Cardiac fibroblast (primary cell): ENCODE data around the gene MBD2.

ENCODE experiments used
- DNase-seq, 2 donors: peaks; one replicate each; pipeline versions ENCODE4 v3.0.0 to v3.0.0-alpha.2; 2010; ENCODE audit warnings: low read depth in 2 of 2
- H3K4me3 ChIP-seq, 2 donors: replicated peaks in 1 of 2; 1 replicate in 1 of 2; 2 replicates in 1 of 2; pipeline ENCODE4 v1.5.1; 2011; ENCODE audit warnings: low read depth in 2 of 2, low read length in 2 of 2, mild to moderate bottlenecking in 2 of 2, moderate library complexity in 1 of 2
- TF ChIP-seq, protein P1 (sequence below): IDR thresholded peaks from one replicate; pipeline ENCODE4 v1.5.1; 2011; ENCODE audit warnings: low read depth, mild to moderate bottlenecking, low read length, inconsistent platforms

Gene MBD2

DNA sequence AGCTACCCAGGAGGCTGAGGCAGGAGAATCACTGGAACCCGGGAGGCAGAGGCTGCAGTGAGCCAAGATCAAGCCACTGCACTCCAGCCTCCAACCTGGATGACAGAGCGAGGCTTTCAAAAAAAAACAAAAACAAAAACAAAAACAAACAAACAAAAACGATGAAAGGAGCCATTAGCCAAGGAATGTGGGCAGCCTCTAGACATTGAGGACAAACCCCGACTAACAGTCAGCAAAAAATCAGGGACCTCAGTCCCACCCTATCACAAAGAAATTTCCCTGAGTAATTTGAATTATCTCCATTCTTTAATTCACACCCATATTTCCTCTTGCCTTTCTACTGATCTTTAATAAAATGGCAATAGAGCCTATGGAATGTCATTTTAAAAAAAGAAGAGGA lies 75.8 kb downstream of the MBD2 start:
- TF ChIP-seq, protein P1, sequence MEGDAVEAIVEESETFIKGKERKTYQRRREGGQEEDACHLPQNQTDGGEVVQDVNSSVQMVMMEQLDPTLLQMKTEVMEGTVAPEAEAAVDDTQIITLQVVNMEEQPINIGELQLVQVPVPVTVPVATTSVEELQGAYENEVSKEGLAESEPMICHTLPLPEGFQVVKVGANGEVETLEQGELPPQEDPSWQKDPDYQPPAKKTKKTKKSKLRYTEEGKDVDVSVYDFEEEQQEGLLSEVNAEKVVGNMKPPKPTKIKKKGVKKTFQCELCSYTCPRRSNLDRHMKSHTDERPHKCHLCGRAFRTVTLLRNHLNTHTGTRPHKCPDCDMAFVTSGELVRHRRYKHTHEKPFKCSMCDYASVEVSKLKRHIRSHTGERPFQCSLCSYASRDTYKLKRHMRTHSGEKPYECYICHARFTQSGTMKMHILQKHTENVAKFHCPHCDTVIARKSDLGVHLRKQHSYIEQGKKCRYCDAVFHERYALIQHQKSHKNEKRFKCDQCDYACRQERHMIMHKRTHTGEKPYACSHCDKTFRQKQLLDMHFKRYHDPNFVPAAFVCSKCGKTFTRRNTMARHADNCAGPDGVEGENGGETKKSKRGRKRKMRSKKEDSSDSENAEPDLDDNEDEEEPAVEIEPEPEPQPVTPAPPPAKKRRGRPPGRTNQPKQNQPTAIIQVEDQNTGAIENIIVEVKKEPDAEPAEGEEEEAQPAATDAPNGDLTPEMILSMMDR, result no peak
- no peak for DNase-seq
- no peak overlapping the region for H3K4me3 ChIP-seq

DNA sequence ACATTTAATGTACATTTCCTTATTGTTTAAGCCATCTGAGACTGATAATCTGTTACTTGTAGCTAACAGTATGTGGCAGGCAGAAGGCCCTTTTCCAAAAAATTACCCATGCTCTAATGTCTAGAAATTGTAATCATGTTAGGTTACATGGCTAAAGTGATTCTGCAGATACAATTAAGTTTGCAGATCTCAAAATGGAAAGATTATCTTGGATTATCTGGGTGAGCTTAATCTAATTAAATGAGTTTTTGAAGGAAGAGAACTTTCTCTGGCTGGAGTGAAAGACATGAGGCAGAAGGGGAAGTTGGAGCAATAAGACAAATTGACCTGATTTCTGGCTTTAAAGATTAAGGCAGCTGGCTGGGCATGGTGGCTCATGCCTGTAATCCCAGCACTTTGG lies 76.3 kb downstream of the MBD2 start:
- H3K4me3 ChIP-seq, result no peak overlapping the region
- TF ChIP-seq, protein P1, result no peak
- no peak for DNase-seq

DNA sequence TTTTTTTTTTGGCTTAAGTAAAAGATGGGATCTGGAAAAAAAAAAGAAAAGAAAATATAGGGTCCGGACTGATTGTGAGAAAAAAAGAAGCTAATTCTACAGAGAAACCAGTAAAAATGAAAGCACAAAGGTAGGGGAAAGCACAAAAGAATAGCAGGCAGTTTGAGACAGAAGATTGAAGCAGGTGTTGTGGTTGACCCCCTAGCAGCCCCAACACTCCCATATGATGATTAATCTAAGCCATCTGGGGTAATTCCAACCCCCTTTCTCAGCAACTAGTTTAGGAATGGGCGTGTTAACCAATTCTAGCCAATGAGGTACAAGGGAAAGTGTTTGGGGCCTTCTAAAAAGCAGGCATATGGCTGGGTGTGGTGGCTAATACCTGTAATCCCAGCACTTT lies 77.0 kb downstream of the MBD2 start:
- TF ChIP-seq, protein P1, result no peak
- no peak overlapping the region for H3K4me3 ChIP-seq
- DNase-seq, result no peak

DNA sequence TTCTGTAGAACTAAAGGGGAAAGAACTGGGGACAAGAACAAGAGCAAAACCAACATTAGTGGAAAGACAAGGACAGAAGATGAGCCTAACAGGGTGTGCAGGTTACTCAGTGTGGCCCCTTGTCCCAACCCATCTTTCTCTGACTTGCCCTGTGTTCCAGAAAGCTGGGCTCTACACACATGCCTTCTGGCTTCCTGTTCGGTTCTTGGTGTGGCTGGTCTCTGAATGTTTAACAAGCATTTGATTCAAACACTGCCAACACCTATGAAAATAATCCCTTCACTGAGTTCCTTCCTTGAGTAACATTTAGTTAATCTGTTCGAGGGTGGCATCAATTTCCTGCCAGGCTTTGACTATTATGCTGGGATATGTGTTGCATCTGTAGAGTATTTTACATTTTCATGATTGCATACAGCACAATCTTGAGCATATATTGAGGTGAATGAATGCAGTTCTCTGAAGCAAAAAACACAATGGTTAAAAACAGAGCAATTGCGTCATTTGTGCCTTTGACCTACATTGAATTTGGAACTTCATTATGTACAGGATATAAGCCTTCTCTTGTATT lies 83.3 kb downstream of the MBD2 start:
- TF ChIP-seq, protein P1, result no peak
- no peak for DNase-seq
- H3K4me3 ChIP-seq, result no peak overlapping the region

DNA sequence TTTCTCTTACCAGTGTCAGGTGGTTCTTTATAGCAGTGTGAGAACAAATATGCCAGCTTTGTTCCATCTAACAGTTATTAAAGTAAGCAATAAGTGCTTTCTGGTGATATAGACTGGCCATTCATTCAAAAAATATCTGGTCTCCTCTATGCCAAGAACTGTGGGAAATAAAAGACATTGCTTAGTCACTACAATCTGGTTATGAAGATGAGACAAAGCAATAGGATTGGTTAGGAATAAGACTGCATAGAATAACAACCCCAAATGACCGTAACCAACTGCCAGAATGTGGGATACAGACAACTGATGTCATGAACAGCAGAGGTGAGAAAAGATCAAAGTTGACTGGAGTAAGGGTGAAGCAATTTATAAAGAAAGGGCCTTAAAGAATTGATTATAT lies 83.8 kb downstream of the MBD2 start:
- peak; percentile 26 to 78 for DNase-seq
- H3K4me3 ChIP-seq, result no peak overlapping the region
- TF ChIP-seq, protein P1, result no peak

DNA sequence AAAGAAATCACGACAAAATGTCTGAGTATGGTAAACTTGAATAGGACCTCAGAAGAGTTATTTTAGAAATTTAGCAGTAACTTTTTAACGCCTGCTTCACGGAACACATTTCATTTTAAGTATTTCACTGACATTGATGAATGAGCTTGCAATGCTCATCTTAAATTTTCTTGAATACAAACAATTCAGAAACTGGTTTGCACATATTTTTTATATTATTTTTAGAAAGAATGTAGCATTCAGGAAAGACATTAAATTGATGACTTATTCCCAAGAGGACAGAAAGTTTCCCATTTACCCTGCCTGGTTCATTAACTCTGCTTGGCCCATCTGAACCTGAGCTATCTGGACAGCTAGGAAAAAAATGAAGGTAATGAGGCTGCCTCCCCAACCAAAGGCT lies 89.3 kb downstream of the MBD2 start:
- DNase-seq, result no peak
- TF ChIP-seq, protein P1, result no peak

DNA sequence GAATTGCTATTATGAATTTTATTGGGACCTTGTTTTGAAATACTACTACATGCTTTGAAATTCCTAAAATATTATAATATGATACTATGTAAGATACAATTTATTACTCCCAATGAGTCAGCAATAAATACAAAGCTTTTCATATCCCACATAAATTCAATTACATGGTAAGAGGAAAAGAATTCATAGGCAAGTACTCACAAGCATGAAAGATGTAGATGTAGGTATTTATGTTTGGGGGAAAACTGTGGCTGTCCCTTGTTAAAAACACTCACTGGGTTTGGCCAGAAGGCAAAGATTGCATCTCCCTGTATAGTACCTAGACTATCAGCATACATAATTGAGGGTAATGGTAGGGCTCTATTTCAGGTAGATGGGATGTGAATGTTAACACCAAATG lies 90.4 kb downstream of the MBD2 start:
- no peak overlapping the region for H3K4me3 ChIP-seq
- DNase-seq, result no peak
- TF ChIP-seq, protein P1, result no peak

More for the DNA sequence above, 89.3 kb downstream of the MBD2 start:
- no peak overlapping the region for H3K4me3 ChIP-seq
